ENCODE data around the gene ADAMTSL1. TPM values are rescaled to one million over a fixed set of nuclear protein-coding genes. Genes with fewer than 3 reads are reported as not detected.

Gene ADAMTSL1
- total and polyA plus RNA-seq, 2 of the 8 experiments (the other 6 are each of a cell fraction or from before 2014, with no cell fraction given) = 0.84 to 1.1 TPM

DNA sequence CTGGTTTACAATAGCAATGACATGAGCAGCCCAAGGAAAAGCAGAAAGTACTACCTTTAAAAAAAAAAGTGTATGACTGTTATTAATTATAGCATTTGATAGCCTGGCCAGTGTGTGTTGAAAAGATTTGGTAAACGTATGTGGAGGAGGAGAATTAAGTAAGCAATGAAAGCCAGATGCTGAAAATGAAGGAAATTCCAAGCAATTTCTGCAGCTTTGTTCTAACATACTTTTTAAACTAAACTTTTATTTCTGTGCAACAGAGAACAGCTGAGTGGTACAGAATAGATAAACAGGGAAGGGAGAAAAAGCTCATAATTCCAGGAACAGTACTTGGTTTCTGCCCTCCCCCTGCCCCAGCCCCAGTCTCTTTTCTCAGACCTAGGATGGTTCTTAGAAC is 252.6 kb downstream of the ADAMTSL1 start:
- Histone ChIP-seq H3K79me1 (ENCODE audit: low read depth, low read length) (no peaks in the 10 kb centered on the region), H3K4ac (replicated peaks; ENCODE audit: insufficient read length, low read depth, low read length) (no peak overlapping the region), H3K9ac (replicated peaks in 1 of 4; ENCODE audit: extremely low read depth in 1 of 4, low read depth in 3 of 4, low read length in 3 of 4) (no peak overlapping the region), H2BK12ac (ENCODE audit: low read depth, low read length) (no peak overlapping the region), H3K36me3 (ENCODE audit: control insufficient read depth in 2 of 4, insufficient read depth in 4 of 4, low read length in 3 of 4) (no peaks in the 10 kb centered on the region), H3K4me2 (ENCODE audit: insufficient read depth in 1 of 2, low read depth in 2 of 2, low read length in 2 of 2) (no peak overlapping the region), H3K27me3 (replicated peaks in 1 of 4; ENCODE audit: control insufficient read depth in 3 of 4, extremely low read depth in 1 of 4, insufficient read depth in 3 of 4, low read length in 3 of 4) (no peaks in the 10 kb centered on the region), H2AFZ (ENCODE audit: low read length) (no peak overlapping the region), H3K14ac (ENCODE audit: insufficient read length) (no peak overlapping the region), H3K9me3 (ENCODE audit: insufficient read depth in 2 of 2, low read depth in 1 of 2, low read length in 1 of 2) (no peaks in the 10 kb centered on the region), H3K23ac (ENCODE audit: insufficient read length) (no peak overlapping the region), H3K4me3 (ENCODE audit: extremely low read depth in 1 of 4, insufficient read depth in 2 of 4, low read depth in 3 of 4, low read length in 4 of 4) (no peak overlapping the region), H3K23me2 (ENCODE audit: low read depth, low read length) (no peaks in the 10 kb centered on the region), H3K79me2 (ENCODE audit: control insufficient read depth in 1 of 2, insufficient read depth in 2 of 2, low read length in 2 of 2) (no peaks in the 10 kb centered on the region), H4K20me1 (replicated peaks in 1 of 2; ENCODE audit: control insufficient read depth in 1 of 2, insufficient read depth in 2 of 2, low read length in 2 of 2) (peaks cover 0 to 1% of the 10 kb centered on the region in 2 experiments), H3K56ac (replicated peaks; ENCODE audit: insufficient read length, low read depth, low read length) (no peak overlapping the region), H3K4me1 (replicated peaks in 1 of 4; ENCODE audit: control insufficient read depth in 3 of 4, insufficient read depth in 4 of 4, low read length in 3 of 4) (no peaks in the 10 kb centered on the region), H3K18ac (ENCODE audit: extremely low read depth, low read length) (no peak overlapping the region), H3K27ac (ENCODE audit: low read depth, low read length) (no peak overlapping the region), H4K8ac (ENCODE audit: extremely low read depth, insufficient read depth, low read length) (no peak overlapping the region), H4K5ac (ENCODE audit: insufficient read length, low read depth, low read length) (no peak overlapping the region), H4K91ac (replicated peaks; ENCODE audit: insufficient read length, low read length) (no peak overlapping the region), H2BK120ac (replicated peaks; ENCODE audit: low read depth, low read length) (no peak overlapping the region), H2BK20ac (ENCODE audit: low read length) (no peak overlapping the region), H2BK5ac (ENCODE audit: low read depth, low read length) (no peak overlapping the region), H2AK5ac (ENCODE audit: low read depth, low read length) (no peak overlapping the region), H2BK15ac (ENCODE audit: low read length) (no peak overlapping the region)
- CTCF ChIA-PET (ENCODE audit: partially characterized antibody) = interaction anchor here (1.0 to 1.5 kb wide), 3 partner anchors 57 to 104 kb away, joined by 3 to 6 read pairs (median 4); no protein-coding TSS in a partner anchor
- DNase-seq (ENCODE audit: low read depth in 1 of 2, low spot score in 2 of 2) = no peak
- no peak for FAIRE-seq
- POLR2A ChIA-PET (ENCODE audit: partially characterized antibody) = no interaction called here
- WGBS, 2 experiments (ENCODE audit: extremely low coverage in 1 of 2, insufficient coverage in 1 of 2, insufficient read length in 1 of 2, insufficient replicate concordance in 2 of 2, low coverage in 1 of 2, low lambda C conversion rate in 2 of 2, missing lambda C conversion rate in 1 of 2) = 82% methylated on average over 1 of the region's 1 CpG; no CpG with 5 or more reads in 1 of the 2 experiments
- no peak for TF ChIP-seq KDM5A (IDR thresholded peaks at IDR 0.05; ENCODE audit: low read length)
- no peak for TF ChIP-seq GABPA (IDR thresholded peaks at IDR 0.05; ENCODE audit: borderline replicate concordance, insufficient read depth, low read length)
- TF ChIP-seq, protein P1, sequence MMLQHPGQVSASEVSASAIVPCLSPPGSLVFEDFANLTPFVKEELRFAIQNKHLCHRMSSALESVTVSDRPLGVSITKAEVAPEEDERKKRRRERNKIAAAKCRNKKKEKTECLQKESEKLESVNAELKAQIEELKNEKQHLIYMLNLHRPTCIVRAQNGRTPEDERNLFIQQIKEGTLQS (IDR thresholded peaks at IDR 0.05; ENCODE audit: insufficient read depth, low read depth, low read length) = no peak
- TF ChIP-seq, protein P2, sequence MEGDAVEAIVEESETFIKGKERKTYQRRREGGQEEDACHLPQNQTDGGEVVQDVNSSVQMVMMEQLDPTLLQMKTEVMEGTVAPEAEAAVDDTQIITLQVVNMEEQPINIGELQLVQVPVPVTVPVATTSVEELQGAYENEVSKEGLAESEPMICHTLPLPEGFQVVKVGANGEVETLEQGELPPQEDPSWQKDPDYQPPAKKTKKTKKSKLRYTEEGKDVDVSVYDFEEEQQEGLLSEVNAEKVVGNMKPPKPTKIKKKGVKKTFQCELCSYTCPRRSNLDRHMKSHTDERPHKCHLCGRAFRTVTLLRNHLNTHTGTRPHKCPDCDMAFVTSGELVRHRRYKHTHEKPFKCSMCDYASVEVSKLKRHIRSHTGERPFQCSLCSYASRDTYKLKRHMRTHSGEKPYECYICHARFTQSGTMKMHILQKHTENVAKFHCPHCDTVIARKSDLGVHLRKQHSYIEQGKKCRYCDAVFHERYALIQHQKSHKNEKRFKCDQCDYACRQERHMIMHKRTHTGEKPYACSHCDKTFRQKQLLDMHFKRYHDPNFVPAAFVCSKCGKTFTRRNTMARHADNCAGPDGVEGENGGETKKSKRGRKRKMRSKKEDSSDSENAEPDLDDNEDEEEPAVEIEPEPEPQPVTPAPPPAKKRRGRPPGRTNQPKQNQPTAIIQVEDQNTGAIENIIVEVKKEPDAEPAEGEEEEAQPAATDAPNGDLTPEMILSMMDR (IDR thresholded peaks at IDR 0.05; ENCODE audit: control extremely low read depth in 1 of 3, insufficient read depth in 1 of 3, low read depth in 1 of 3, low read length in 3 of 3) = no peak
- no peak for TF ChIP-seq KDM4A (IDR thresholded peaks at IDR 0.05; ENCODE audit: low read depth, low read length, severe bottlenecking)
- TF ChIP-seq, protein P3, sequence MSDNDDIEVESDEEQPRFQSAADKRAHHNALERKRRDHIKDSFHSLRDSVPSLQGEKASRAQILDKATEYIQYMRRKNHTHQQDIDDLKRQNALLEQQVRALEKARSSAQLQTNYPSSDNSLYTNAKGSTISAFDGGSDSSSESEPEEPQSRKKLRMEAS (IDR thresholded peaks at IDR 0.05) = no peak
- TF ChIP-seq POU5F1 (IDR thresholded peaks at IDR 0.05; ENCODE audit: low read depth, low read length) = no peak
- no peak for TF ChIP-seq EGR1 (IDR thresholded peaks at IDR 0.05; ENCODE audit: borderline replicate concordance, low read depth, low read length)
- TF ChIP-seq JUND (IDR thresholded peaks at IDR 0.05; ENCODE audit: low read length) = no peak
- no peak for TF ChIP-seq CTBP2 (IDR thresholded peaks at IDR 0.05; ENCODE audit: borderline replicate concordance, insufficient read depth, insufficient read length, low read length)

Measured in H1 (cell line).